ENCODE measurements around the gene MEIS1. TPM values are rescaled to one million over a fixed set of nuclear protein-coding genes. Genes with fewer than 3 reads are reported as not detected.

Gene MEIS1
- polyA plus RNA-seq, 1 experiment, result 107 TPM

GRCh38 chr2:66431274-66431642 lies 3.7 kb upstream of the MEIS1 start:
- ChIA-PET POLR2A (interaction anchor here (0.7 kb wide), 1 partner anchor 1145 kb away, joined by 3 read pairs; no protein-coding TSS in a partner anchor), CTCF (interaction anchor here (0.5 to 1.0 kb wide), 3 partner anchors 144 to 1219 kb away, joined by 3 to 4 read pairs (median 3); no protein-coding TSS in a partner anchor)
- Histone ChIP-seq H3K9me3 (ENCODE audit: control insufficient read depth, insufficient read depth, low read length) (no peaks in the 10 kb centered on the region), H3K27me3 (ENCODE audit: control insufficient read depth, insufficient read depth, low read length) (no peaks in the 10 kb centered on the region), H3K4me3 (ENCODE audit: low read depth, low read length) (peak overlapping the region; percentile 25; the same call in 1 of the 2 replicates), H3K27ac (ENCODE audit: low read depth, low read length) (no peak overlapping the region)
- TF ChIP-seq, protein P1, sequence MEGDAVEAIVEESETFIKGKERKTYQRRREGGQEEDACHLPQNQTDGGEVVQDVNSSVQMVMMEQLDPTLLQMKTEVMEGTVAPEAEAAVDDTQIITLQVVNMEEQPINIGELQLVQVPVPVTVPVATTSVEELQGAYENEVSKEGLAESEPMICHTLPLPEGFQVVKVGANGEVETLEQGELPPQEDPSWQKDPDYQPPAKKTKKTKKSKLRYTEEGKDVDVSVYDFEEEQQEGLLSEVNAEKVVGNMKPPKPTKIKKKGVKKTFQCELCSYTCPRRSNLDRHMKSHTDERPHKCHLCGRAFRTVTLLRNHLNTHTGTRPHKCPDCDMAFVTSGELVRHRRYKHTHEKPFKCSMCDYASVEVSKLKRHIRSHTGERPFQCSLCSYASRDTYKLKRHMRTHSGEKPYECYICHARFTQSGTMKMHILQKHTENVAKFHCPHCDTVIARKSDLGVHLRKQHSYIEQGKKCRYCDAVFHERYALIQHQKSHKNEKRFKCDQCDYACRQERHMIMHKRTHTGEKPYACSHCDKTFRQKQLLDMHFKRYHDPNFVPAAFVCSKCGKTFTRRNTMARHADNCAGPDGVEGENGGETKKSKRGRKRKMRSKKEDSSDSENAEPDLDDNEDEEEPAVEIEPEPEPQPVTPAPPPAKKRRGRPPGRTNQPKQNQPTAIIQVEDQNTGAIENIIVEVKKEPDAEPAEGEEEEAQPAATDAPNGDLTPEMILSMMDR (IDR thresholded peaks at IDR 0.05; ENCODE audit: low read depth, low read length), result no peak
- DNase-seq (ENCODE audit: low read depth, low spot score), result no peak

- ChIA-PET CTCF (no interaction called here), POLR2A (interaction anchor here (2.0 kb wide), 1 partner anchor 145 kb away, joined by 9 read pairs; no protein-coding TSS in a partner anchor)
- Histone ChIP-seq H3K27me3 (ENCODE audit: control insufficient read depth, insufficient read depth, low read length) (no peaks in the 10 kb centered on the region), H3K4me3 (ENCODE audit: low read depth, low read length) (peak overlapping the region; percentile 91), H3K9me3 (ENCODE audit: control insufficient read depth, insufficient read depth, low read length) (no peaks in the 10 kb centered on the region), H3K27ac (ENCODE audit: low read depth, low read length) (peak overlapping the region; percentile 96)
- TF ChIP-seq, protein P1 (IDR thresholded peaks at IDR 0.05; ENCODE audit: low read depth, low read length), result no peak
- no peak for DNase-seq (ENCODE audit: low read depth, low spot score)
Measured at GRCh38 chr2:66431846-66432587, 2.9 kb upstream of the MEIS1 start.

GRCh38 chr2:66432801-66433694 lies 1.9 kb upstream of the MEIS1 start:
- peak; percentile 94 for DNase-seq (ENCODE audit: low read depth, low spot score)
- Histone ChIP-seq H3K4me3 (ENCODE audit: low read depth, low read length) (peak overlapping the region; percentile 91), H3K9me3 (ENCODE audit: control insufficient read depth, insufficient read depth, low read length) (no peaks in the 10 kb centered on the region), H3K27ac (ENCODE audit: low read depth, low read length) (peak overlapping the region; percentile 96), H3K27me3 (ENCODE audit: control insufficient read depth, insufficient read depth, low read length) (no peaks in the 10 kb centered on the region)
- CTCF ChIA-PET, result interaction anchor here (0.6 to 2.0 kb wide), 7 partner anchors 8 to 1218 kb away, joined by 3 to 8 read pairs (median 4); no protein-coding TSS in a partner anchor
- POLR2A ChIA-PET, result interaction anchor here (0.6 to 6.8 kb wide), 9 partner anchors 13 to 828 kb away, joined by 3 to 113 read pairs (median 7); no protein-coding TSS in a partner anchor
- TF ChIP-seq, protein P1 (IDR thresholded peaks at IDR 0.05; ENCODE audit: low read depth, low read length), result no peak

DNA sequence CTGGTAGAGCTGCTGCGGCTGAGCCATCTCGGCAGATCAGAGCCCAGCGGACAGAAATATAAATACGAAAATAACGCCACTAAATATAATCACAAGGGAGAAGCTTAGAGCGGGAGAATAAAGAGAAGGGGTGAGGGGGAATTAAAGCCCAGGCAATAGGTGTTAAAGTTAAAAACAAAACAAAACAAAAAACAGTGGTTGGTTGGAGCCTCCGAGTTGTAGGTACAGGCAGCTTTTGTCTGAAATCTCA lies 1.3 kb upstream of the MEIS1 start:
- Histone ChIP-seq H3K4me3 (ENCODE audit: low read depth, low read length) (peak overlapping the region; percentile 91), H3K9me3 (ENCODE audit: control insufficient read depth, insufficient read depth, low read length) (no peaks in the 10 kb centered on the region), H3K27ac (ENCODE audit: low read depth, low read length) (peak overlapping the region; percentile 96), H3K27me3 (ENCODE audit: control insufficient read depth, insufficient read depth, low read length) (no peaks in the 10 kb centered on the region)
- ChIA-PET CTCF (interaction anchor here (0.6 to 2.0 kb wide), 9 partner anchors 9 to 1598 kb away, joined by 3 to 8 read pairs (median 4); no protein-coding TSS in a partner anchor), POLR2A (interaction anchor here (1.0 to 6.8 kb wide), 10 partner anchors 12 to 827 kb away, joined by 3 to 113 read pairs (median 6); no protein-coding TSS in a partner anchor)
- TF ChIP-seq, protein P1 (IDR thresholded peaks at IDR 0.05; ENCODE audit: low read depth, low read length), result no peak
- no peak for DNase-seq (ENCODE audit: low read depth, low spot score)
